ENCODE data around the gene LRCH4.
A peak's percentile ranks its signal among the peaks of the same experiment; 100 is the strongest.

The LRCH4 gene

DNA sequence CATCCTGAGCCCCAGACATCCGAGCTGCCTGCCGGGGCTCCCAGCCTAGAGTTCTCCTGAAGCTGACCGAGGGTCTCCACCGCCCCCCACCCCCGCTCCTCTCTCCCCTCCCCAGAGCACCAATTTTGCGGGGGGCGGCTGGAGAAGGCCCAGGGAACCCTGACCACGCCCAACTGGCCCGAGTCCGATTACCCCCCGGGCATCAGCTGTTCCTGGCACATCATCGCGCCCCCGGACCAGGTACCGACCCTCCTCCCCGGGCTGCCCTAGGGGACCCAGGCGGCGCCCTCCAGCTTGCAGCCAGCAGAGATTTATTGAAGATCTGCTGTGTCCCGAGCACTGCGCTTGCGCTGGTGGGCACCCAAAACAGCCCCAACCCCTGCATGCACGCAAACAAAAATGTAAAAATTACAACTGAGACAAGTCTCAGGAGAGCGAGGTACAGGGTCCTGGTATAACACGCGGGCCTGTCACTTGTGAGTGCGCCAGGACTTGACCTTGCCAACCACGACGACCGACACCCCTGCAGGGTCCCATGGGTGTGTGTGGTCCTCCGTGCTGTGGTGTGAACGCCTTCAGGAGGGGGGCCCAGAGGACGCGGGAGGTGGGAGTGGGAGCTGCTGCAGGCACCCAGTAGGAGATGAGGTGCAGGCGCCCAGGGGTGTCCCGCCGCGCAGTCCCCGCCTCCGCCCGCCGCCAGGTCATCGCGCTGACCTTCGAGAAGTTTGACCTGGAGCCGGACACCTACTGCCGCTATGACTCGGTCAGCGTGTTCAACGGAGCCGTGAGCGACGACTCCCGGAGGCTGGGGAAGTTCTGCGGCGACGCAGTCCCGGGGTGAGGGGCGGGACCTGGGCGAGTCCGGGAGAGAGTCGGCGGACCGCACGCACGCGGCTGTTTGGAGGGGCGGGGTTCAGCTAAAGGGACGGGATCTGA is 19.3 kb upstream of the LRCH4 start:
- FAIRE-seq: no peak

DNA sequence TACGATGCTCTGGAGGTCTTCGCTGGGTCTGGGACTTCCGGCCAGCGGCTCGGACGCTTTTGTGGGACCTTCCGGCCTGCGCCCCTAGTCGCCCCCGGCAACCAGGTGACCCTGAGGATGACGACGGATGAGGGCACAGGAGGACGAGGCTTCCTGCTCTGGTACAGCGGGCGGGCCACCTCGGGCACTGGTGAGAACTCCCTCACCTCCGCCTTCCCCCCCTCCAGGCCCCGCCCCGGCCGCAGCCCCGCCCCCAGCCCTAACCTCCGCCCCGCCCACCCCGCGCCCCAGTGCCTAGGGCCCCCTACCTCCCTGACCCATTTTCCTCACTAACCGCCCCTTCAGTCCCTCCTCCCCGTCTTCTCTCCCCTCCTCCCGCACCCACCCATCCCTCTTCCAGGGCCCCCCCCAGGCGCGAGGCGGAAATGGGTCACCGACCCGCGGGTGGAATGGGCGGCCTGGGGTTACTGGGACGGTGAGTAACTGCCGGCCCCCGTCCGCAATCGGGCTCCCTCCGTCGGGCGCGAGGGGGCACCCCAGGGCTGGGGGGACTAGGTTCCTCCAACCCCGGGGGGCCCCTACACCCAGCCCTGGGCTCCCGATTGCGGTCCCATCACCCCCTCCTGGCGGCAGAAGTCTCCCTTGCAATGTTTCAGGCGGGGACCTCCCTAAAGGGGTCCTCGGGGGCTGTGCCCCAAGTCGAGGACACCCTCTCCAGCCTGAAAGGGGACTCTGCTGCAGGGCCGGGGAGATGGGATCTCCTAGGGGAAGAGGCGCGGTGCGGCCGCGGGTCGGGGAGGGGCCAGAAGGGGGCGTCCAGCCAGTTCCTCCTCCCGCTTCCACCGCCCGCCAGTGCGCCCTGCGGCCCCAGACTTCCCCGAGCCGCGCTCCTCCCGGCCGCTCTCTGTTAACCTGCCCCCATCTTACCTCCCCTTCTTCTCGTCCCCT is 18.4 kb upstream of the LRCH4 start:
- FAIRE-seq: no peak

- FAIRE-seq: no peak
Observed at GRCh38 chr7:100603726-100604027, 17.7 kb upstream of the LRCH4 start.

GRCh38 chr7:100602889-100603725 is 17.2 kb upstream of the LRCH4 start:
- no peak for FAIRE-seq

GRCh38 chr7:100600730-100601038 is 14.8 kb upstream of the LRCH4 start:
- FAIRE-seq: no peak

GRCh38 chr7:100599911-100600729 is 14.2 kb upstream of the LRCH4 start:
- FAIRE-seq: no peak

GRCh38 chr7:100598425-100598824 is 12.5 kb upstream of the LRCH4 start:
- no peak for FAIRE-seq

GRCh38 chr7:100595188-100595587 is 9.3 kb upstream of the LRCH4 start:
- FAIRE-seq: no peak

- no peak for FAIRE-seq
Observed at GRCh38 chr7:100591596-100591995, 5.7 kb upstream of the LRCH4 start.

- FAIRE-seq: no peak
Observed at GRCh38 chr7:100590077-100590737, 4.3 kb upstream of the LRCH4 start.

GRCh38 chr7:100589341-100589947 is 3.5 kb upstream of the LRCH4 start:
- FAIRE-seq: no peak

GRCh38 chr7:100588438-100588837 is 2.5 kb upstream of the LRCH4 start:
- no peak for FAIRE-seq

GRCh38 chr7:100586266-100587025 is 517 bp upstream of the LRCH4 start, which contains the start of gene FBXO24:
TSS of gene FBXO24 (plus strand) at chr7:100586328. CDS start at chr7:100586626, 298 bp downstream.
- peak; percentile 90 for FAIRE-seq

GRCh38 chr7:100584683-100585510 is 1.0 kb downstream of the LRCH4 start:
- no peak for FAIRE-seq

DNA sequence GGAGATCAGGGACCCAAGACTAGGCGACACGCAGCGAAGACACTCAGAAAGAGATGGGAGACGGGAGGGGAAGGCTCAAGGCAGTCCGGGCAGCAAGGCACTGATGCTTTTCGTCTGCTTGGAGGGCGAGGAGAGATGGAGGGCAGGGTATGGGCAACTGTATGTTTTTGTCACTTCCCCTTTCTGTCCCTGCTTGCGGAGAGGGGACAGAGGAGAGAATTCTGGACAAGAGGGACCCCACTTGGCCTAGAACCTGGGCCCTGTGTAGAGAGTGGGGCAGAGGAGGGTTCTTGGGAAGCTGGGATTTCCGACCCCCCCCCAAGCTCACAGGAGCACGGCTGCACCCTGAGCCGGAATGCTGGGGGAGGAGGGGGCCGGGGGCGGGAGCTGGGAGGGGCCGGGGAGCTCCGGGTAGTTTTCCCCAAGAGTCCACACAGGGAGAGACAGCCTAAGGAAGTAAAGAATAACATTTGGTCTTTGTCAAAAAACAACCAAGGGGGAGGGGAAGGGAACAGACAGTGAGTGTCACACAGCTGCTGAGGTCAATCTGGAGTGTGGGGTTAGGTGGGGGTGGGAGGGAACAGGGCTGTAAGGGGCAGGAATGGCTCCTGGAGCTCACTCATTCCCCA is 1.8 kb downstream of the LRCH4 start:
- FAIRE-seq: no peak

DNA sequence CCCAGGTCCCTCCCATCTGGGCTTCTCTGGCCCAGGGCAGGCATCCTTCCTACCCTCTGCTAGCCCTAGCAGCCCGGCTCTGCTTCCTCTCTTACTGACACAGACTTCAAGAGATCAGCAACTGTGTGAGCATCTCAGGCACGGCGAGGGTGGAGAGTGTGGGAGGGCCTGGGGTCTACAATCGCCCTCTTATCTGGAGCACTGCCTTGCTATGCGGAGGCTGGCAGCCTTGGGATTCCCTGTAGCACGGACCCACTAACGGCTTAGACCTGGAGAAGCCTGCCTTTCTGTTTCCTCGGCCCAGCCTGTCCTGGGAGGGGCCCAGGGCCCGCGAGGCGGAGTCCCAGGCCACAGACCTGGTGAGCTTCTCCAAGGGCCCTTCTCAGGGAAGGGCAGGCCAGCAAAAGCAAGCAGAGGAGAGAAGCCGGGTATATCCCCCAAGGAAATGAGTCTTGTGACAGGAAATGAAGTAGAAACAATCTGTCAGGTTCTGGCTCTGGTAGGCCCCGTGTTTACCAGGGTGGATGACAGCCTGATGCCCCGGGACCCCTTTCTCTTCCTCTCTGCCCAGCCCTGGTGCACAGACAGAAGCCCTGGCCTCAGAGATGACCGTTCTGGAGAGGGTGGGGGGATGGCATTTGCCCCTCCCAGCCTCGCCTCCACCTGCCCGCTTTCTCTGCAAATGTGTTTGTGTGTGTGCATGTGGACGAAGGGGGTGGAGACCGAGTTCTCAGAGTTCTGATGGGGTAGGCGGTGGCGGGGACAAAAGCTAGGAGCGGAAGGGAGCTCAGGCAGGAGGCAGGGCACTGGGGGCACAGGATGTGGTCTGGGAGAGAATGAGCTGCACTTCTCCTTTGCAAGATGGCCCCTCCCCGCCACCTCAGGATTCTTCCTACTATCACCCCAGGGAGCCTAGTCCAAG is 2.5 kb downstream of the LRCH4 start:
- FAIRE-seq: no peak

DNA sequence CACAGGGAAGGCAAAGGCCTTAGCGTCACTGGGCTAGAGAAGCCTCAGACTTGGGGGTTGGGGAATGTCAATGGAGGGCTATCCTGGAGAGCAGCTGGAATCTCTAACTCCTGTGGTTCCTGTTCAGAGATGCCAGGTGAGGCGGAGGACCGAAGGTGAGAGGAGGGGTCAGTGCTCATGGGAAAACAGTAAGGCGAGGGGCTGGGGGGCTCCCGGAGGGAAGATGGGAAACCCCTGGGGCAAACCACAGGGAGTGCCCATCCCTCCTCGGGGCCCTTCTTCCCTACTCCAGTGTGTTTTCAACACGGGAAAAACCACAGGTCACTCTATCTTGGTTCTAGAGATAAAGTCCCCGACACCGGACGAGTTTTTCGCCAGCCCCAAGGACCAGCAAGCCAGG is 3.3 kb downstream of the LRCH4 start:
- FAIRE-seq: no peak

Data from islet of Langerhans (tissue), 1 donor.